GM10847 (cell line): ENCODE results near the gene PDCD4.

Experiments used
- POLR2A ChIP-seq: IDR thresholded peaks from 2 replicates; pipeline ENCODE4 v1.6.1; 2011; ENCODE audit not compliant: insufficient read length; ENCODE audit errors: extremely low read depth

PDCD4 gene

DNA sequence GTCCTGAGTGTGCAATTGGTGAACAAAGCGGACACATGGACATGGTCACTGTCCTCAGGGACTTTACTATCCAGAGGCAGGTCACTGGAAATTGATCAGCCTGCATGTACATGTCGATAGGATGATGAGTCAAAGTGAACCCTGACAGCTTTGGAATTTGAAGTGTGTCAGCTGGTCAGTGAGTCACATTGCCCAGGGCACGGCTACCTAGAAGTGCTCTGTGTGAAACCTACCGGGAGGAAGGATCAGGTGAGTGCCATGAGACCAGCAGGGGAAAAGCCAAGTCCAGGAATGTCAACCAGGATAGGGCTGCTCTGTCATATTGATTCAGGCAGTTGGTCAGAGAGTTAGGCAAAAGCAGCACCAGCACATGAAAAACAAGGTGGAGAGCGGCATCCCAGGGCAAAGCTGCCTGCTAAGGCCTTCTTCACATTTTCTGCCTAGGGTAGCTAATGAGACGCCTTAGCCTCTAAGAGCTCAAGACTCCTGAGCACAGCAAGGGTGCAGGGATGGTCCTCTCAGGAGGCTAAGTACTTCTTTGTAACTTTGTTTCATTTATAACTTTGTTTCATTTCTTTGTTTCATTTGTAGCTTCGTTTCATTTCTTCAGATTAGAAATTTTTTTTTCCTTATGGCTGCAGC lies 19.4 kb upstream of the PDCD4 start:
- no peak for TF ChIP-seq POLR2A

DNA sequence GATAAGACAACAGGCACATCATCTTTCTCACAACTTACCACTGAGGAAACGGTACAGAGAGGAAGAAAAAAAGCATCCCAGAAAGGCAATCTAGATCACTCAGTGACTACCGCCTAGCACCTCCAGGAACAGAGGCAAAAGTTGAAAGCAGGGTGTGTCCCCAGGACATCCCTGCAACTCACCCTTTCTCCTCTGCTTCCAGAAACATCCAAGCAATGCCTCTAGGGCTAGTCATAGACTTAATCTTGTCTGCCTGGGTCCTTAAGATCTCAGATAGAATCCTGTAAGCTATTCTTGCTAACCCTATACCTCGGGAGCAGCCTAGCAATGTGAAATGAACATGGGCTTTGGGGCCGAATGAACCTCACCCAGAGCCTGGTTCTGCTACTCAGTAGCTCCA lies 18.8 kb upstream of the PDCD4 start:
- no peak for TF ChIP-seq POLR2A

DNA sequence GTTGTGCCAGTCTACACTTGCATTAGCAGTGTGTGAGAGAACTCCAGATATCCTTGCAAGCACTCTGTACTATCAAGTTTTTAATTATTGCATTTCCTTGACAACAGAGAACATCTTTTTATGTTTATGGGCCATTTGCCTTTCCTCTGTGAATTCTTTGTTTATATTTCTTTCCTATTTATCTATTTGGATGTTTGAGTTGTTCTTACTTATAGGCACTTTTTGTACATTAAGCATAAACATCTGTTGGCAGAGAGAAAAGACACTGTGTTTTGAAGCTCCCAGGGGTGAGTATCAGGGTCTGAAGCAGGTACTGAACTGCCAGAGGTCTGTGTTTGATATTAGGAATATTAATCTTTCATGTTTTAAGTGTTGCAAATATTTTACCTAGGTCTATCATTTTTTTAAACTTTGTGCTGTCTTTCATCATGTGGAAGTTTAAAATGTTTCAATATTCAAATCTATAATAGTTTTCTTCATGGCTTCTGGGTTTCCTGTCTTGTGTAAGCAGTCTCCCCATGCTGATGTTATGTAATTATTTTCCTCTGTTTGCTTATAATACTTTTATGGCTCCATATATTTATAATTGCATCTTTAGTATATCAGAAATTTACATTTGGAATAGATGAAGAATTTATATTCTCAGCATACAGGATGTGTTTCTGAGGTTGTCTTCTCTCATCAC lies 17.7 kb upstream of the PDCD4 start:
- TF ChIP-seq POLR2A: no peak

DNA sequence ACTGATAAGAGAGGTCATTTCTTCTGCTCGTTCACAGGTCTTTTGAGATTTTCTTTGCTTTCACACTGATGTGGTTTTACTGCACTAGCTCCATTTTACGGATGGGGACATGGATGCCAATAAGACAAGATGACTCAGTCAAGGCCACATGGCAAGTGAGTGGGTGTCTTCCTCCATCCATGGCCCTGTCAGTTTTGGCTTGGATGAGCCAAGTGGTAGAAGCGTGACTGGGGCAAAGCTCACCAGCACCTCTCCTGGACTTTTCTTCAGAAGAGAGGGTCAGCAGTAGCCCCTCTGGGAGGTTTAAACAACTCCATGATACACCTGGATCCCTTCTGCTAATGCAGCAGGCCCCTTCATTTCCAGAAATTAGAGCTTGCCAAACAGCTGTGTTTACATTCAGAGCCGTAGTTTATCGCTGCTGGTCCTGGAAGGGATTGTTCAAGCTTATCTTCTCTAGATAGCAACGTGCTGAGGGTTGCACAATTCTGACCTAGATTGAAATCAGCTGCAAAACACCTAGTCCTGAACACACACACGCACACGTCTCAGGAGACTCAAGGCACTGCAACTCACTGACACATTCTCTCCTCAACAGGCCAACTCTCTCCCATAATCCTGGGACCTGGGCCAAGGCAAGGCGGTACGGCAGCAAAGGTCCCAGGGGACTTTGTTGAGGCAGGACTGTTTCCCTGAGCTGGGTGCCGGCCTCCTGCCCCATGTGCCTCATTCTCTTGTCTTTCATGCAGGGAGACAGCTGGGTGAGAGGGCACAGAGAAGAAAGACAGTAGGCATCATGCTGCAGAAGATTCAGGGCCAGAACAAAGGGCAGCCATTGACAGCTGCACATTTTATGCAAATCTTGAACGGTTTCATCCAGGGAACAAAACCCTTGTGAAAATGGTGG lies 14.2 kb upstream of the PDCD4 start:
- no peak for TF ChIP-seq POLR2A

DNA sequence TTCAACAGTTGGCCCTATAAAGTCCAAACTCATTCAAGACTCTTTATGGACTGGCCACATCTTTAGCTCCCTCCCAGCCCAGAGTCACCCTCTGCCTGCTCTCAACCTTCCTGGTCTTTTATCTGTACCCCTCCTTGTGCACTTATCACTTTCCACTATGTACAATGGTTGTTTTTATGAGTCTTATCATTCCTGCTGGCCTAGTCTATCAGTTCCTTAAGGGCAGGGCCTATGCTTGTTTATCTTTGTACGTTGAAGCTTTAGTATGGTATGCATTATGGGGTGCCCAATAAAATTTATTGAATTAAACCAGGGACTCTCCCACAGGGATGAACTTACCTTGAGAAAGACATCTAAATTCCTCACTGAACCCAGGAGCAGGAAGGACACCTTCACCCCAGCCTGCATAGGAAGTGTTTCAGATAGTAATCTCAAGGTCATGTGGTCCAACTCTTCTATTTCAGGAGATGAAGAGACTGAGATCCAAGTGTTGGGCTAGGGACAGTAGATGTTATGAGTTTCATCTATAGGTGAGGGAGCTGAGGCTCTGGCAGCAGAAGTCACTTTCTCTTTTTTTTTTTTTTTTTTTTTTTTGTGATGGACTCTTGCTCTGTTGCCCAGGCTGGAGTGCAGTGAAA lies 13.3 kb upstream of the PDCD4 start:
- TF ChIP-seq POLR2A: no peak

DNA sequence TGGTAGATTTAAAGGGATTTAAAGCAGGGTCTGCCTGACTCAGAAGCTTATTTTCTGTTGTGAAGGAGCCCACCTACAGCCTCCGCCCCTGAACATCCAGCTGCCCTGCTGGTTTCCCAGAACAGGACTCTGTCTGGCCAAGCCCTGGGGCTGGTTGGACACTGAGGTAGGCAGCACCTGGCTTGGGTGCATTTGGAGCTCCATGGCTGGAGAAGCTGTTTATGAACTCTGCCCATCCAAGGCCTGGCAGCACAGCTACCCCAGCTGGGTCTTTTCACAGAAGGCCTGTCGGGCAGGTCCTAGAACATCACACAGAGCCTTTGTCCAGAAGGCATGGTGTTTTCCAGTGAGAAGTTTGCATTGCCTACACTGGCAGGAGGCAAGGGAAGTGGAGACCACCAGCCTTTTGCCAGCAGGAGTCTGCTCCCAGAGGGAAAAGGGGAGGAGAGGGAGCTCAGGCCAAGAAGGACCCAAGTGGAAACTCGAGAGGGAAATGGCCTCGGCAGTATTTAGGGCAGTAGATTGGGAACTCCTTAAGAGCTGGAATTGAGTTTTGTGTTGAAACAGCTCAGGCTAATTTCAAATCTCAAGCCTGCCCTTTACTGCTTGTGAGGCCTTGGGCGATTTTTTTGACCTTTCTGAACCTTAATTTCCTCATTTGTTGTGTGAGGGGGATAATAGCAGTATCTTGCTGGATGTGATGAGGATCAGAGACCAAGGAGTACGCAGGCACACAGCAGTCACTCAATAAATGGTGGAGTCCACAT lies 12.3 kb upstream of the PDCD4 start:
- TF ChIP-seq POLR2A: no peak

DNA sequence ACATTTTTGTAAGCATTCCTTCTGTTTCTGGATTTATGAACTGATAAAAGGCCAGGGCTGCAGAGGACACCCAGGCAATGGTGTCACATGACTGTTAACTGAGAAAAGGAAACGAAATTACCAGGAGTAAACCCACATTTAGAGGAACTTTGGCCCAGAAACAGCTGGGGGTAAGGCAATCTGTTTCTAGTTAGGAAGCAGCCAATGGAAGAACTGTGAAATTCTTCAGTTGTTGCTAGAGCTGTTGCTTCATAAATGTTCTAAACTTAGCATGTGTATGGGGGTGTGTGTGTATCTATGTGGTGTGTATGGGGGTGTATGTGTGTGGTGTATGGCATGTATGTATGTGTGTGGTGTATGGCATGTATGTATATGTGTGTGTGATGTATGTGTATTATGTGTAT lies 11.8 kb upstream of the PDCD4 start:
- TF ChIP-seq POLR2A: no peak

DNA sequence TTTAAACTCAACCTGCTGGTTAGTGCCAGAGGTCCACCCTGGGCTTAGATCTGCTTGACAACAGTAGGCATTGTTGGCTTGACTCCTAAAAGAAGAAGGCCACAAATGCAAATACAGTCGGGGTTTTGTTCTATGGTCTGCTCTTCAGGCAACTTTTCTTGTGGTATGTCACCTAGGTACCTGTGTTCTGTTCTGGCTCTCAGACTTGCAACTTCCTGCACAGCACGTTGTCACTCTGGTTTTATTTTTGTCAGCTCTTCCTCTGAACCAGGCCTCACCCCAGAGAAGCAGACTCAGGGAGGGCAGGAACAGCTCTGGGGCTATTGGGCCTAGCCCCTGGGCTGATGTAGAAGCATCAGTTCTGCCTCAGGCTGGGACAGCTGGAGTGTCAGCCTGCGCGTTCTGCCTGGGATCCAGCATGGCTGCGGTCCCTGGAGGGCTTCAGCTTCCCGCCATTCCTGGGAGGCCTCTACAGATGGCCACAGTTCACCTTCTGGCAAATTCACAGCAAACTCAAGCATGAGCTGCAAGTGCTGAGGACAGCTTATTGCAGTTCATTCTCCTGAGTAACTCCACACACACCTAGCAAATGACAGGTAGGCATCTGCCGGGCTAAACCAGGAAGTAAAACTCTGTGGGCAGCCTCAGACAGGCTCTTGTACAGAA lies 11.0 kb upstream of the PDCD4 start:
- peak; percentile 27 for TF ChIP-seq POLR2A

DNA sequence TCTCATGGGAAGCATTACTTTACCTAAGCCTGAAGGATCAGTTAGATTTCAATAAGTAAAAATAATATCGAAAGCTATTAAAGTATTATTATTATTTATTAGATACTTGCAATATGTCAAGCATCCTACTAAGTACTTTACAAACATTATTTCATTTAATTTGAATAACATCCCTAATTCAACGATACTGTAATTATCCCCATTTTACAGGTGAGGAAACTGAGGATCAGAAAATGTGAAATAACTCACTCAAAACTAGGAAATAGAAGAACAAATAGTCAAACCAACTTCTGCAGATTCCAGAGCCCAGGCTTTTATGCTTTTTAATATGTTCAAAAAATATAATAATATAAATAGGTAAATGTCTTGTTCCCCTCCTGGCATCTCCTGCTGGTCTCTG lies 10.3 kb upstream of the PDCD4 start:
- no peak for TF ChIP-seq POLR2A

DNA sequence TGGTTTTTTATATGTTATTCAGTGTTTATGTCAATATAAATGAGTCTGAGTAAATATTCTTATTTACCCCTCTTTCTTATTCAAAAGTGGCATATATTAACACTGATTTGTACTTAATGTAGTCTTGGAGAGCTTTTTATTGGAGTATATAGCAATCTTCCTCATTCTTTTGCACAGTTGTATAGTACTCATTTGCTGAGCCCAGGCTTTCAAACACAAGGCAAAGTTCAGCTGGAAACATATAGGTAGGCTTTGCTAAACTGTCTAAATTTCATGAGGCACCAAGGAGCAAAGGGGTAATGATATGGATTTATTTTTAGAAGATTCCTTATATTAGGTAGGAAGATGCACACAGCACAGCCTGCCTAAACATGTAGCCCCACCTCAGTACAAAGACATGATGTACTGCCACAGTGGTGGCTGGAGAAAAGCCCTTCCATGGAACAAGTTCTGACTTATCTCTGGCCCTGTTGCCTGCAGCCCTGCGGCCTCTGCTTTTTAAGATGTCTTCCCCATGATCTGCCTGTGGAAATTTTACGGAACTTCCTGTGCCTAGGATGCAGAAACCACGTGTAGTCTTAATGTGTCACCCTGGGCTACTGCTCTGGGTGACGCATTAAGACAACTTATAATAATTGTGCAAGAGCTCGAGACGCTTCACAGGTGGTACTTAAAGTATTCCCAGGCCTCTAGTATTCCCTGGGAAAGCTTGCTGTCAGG lies 9.6 kb upstream of the PDCD4 start:
- no peak for TF ChIP-seq POLR2A

DNA sequence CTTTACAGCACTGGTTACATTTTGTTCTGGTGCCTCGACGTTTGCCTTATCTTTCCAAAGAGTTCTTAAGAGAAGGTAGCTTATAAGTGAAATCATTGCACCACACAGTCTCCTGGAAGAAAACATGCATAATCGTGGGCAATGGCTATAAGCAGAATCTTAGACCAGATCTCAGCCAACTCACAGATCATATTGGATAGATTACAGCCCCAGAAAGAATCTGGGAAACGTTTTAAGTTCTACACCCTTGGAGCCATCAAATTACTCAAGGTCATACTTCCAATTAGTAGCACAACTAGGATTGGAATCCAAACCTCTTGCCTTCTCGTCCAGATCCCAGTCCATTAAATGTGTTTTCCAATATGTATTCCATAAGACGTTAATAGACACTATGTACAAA lies 8.8 kb upstream of the PDCD4 start:
- TF ChIP-seq POLR2A: no peak

DNA sequence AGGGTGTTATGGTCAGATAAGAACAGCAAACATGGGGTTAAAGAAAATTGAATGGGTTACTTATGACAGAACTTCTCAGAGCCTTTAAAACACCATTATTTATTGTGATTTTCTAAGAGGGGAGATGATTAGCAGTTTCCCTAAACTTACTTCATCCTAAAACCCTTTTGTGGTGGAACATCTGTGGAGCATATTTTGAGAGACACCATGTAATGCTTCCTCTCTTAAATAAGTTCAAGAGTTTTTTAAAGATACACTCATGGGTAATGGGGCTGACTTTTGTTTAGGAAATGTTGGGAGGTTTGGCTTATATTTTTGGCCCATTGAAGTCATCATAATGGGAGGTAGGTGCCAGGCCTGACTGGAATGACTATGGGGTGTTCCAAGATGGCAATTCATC lies 8.4 kb upstream of the PDCD4 start:
- TF ChIP-seq POLR2A: no peak

DNA sequence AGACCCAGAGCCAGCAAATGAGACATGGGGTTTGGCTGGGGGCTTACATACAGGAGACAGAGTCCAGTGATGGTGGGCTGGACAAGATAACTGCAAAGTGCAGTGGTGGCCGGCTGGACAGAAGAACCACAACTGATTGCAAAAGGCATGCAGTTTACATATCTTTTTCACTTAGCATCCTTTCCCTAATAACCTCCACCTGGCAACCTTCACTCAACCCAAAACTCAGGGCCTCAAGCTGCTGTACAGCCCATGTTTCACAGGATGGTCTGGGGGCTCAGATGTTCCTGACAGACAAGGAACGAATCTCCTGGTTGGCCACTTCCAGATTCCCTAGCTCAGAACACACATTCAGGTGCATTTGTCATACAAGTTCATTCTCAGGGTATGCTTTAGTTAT lies 7.8 kb upstream of the PDCD4 start:
- TF ChIP-seq POLR2A: no peak
